Stimulated activated CD4-positive, alpha-beta T cell treated with anti-CD3 and anti-CD28 coated beads, Interleukin-15, amount 100 ng/mL, for 1 hour (primary cell): ENCODE results near the gene SLC15A1.
A peak's percentile ranks its signal among the peaks of the same experiment; 100 is the strongest.

Source experiments
- DNase-seq, 2 donors: peaks; one replicate each; pipeline ENCODE4 v3.0.0-alpha.2; 2020; ENCODE audit warnings: low read depth in 1 of 2, low spot score in 1 of 2

The SLC15A1 gene

GRCh38 chr13:98707281-98707999, 45.0 kb downstream of the SLC15A1 start:
- DNase-seq = no peak

GRCh38 chr13:98706446-98707110, 45.9 kb downstream of the SLC15A1 start:
- DNase-seq = no peak

DNA sequence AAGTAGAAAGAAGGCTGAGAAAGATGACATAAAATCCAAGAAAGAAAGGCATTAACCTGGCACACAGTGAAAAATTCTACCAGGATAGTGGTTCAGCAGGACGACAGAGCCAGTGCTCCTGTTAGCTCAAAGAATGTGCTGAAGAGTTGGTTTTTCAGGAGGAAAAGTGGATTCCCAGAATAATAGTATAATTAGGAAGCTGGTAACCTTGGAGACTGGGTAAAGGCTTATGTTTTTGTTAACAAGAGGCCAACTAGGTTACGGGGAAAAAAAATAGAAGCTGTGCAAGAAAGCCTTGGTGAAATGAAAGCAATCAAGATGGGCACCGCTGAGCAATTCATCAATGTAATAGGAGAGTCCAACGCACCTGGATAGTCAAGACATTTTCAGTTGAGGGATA, 54.7 kb downstream of the SLC15A1 start:
- no peak for DNase-seq

DNA sequence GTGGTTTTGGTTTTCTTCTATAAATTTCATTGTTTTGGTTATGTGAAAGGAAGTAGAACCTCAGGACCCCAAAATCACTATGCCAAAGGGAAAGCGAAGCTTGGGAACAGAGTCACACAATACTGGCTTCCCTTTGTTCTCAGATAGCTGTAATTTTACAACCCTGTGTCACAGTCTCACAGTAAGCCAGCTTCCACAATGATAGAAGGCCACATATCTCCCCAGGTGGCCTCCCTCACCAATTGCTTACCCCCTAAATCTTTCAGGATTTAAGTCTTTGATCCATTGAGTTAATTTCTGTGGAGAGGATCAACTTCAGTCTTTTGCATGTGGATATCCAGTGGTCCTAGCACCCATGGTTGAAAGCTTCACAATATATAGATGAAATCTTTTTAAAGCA, 58.7 kb downstream of the SLC15A1 start:
- DNase-seq = no peak

- no peak for DNase-seq
Observed at GRCh38 chr13:98691360-98691759, 61.1 kb downstream of the SLC15A1 start.

- DNase-seq = no peak
Observed at GRCh38 chr13:98690348-98691022, 62.0 kb downstream of the SLC15A1 start.

DNA sequence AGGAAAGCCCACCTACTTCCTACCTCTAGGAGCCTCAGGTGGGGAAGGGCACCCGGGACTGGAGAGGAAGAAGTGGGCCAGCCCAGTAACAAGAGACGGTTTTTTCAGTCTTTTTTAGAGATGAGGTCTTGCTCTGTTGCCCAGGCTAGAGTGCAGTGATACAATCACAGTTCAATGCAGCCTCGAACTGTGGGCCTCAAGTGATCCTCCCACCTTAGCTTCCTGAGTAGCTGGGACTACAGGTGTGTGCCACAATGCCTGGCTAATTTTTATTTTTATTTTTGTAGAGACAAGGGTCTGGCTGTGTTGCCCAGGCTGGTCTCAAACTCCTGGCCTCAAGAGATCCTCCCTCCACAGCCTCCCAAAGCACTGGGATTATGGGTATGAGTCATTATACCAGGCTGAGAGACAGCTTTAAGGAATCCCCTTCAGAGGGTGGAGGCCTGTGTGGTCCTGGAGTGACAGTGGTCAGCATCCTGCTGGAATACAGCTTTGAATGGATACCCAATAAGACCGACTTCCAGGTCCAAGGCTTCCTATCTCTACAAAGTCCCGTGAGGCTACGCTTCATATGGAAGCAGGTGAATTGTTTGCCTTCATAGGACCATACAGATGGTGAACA, 63.0 kb downstream of the SLC15A1 start:
- no peak for DNase-seq

- DNase-seq = no peak
Observed at GRCh38 chr13:98688373-98688772, 64.1 kb downstream of the SLC15A1 start.

GRCh38 chr13:98687319-98687718, 65.2 kb downstream of the SLC15A1 start:
- no peak for DNase-seq

DNA sequence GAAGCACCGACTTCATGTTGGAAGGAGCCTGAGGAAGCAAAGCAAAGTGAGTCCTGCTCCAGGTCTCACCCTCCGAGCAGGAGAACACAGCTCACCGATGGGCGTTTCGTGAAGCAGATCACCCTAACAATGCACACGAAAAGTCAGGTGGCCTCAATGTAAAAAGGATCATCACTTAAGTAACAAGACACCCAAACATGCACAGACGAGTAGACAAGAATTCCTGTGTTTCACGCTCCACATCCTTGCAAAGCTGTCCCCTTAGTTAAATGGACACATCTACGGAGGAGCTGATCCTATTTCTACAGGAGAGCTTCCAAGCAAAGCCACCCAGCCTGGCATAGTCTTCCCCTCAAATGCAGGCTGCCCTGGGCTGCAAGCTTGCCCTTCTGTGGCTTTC, 66.2 kb downstream of the SLC15A1 start:
- DNase-seq = no peak

DNA sequence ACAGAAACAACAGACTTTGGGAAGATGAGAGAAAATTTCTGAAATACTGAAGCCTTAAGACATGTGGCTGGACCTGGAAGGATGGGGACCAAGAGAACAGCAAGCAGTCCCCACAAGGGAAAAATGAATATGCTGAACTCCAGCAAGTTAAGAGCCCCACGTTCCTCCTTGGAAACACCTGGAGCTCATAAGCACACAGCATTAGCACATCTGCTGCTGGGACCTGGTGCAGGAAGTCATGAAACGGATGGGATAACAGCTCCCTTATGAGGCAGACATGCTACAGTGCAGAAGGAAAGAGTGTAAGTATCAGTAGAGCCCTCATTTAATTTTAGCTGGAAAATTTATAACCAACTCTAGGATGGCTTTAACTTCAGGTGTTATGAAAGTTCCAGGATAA, 67.3 kb downstream of the SLC15A1 start:
- DNase-seq = no peak

- no peak for DNase-seq
Observed at GRCh38 chr13:98681049-98681448, 71.4 kb downstream of the SLC15A1 start.

- DNase-seq = no peak
Observed at GRCh38 chr13:98678741-98679140, 73.7 kb downstream of the SLC15A1 start.

- DNase-seq = no peak
Observed at GRCh38 chr13:98677398-98677797, 75.1 kb downstream of the SLC15A1 start.

- DNase-seq = no peak
Observed at GRCh38 chr13:98676239-98676638, 76.2 kb downstream of the SLC15A1 start.

DNA sequence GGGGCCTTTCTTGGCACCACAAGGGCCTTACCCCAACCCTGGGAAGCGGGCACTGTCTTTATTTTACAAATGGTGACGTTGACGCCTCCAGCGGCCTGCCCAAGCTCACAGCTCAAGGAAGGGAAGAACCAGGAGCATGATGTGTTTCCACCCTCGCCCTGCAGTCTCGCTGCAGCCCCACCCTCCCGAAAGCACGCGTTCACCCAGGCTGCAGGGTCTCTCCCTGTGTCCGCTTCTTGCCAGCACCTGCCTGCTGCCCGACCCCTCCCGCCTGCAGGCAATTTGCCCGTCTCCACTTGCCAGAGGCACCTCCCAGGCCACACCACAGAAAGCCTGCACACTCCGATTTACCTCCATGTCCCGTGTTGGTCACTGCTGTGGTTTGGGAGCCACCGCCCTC, 76.6 kb downstream of the SLC15A1 start:
- DNase-seq = no peak

DNA sequence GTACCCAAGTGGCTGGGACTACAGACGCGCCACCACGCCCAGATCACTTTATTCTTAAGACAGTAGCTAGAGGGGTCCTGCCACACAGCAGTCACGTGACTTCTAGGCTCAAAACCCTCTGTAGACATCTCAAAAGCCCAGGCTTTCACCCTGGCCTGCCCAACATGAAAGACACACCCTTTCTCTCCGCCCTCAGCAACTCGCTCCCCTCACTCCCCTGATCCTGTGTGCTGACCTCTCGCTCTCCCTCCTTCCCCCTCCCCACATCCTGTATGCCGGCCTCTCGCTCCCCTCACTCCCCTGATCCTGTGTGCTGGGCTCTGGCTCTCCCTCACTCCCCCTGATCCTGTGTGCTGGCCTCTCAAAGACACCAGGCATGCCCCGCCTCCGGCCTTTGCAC, 77.4 kb downstream of the SLC15A1 start:
- no peak for DNase-seq

DNA sequence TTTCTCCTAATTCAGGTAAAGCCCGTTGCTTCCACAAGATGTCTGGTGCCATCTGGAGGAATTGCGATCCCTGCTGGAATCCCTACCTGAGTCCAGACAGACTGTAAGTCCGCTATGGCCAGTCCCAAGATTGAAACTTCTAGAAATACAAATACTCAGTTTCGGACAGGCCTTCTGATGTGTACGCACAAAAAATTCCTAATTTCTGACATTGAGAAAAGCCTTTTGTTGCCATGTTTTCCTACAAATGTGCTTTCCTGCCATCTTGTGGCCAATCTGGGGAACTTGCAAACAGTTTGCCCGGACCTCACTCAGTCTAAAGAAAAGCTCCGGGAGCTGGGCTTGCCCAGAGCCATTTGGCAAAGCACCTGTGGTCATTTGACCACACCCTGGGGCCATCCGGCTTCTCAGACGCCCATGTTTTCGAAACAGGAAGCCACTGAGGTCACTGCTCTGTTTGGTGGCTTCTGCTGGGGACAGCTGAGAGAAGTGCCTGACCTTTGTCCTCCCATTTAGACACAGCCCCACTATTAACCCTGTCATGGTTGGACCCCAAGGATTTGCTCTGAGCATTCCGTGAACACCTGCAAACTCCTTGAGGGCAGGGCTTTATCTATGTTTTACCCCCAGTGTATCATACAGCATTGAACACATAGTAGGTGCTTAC, 79.4 kb downstream of the SLC15A1 start:
- peak in 1 of 2 donors; percentile 11 for DNase-seq

- DNase-seq = no peak
Observed at GRCh38 chr13:98668155-98668554, 84.3 kb downstream of the SLC15A1 start.

DNA sequence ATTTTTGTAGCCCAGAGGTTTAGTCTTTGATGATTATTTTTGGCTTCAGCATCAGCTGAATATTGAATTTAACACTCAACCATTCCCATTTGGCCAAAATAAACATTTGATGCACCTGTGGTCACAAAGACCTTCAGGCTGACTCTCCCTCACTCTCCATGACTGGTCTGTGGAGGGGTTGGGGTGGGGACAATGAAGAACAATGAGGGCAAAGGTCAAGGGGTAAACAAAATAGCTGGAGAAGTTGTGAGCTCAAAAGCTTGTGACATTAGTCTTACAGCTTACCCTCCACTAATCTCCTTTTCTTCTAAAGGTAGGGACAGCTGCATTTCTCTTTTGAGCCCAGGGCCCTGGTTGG, 86.9 kb downstream of the SLC15A1 start:
- DNase-seq = no peak

DNA sequence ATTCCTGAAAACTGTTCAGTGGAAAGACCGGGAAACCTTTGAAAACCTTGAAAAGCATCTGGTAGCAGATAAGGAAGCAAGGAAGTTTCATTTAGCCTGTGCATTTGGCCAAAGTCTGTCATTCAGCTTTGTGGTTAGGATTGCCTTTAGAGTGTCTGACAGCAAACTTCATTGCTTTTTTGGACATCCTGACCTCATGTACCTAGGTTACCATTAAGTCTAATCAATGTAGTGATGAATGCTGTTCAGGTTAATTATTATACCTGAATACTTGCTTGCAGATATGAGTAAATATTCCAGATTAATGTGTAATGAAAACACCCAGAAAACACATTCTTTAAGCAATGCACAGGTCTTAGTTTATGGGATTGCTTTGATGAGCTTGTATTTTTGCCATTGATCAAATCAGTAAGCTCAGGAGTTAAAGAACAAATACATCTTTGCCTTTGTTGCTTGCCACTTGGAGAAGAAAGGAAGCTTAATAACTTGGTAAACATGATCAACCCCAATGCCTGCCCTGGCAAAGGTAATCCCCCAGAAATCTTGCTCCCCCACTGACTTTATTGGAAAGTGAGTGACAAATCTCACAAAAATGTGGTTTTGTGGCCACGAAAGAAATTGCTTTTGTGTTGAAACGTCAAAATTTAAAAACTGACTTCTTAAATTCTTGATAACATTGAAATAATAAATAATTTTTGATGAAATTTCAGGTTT, 87.4 kb downstream of the SLC15A1 start:
- DNase-seq = no peak
